ENCODE measurements around the gene SSTR3.

Gene SSTR3

DNA sequence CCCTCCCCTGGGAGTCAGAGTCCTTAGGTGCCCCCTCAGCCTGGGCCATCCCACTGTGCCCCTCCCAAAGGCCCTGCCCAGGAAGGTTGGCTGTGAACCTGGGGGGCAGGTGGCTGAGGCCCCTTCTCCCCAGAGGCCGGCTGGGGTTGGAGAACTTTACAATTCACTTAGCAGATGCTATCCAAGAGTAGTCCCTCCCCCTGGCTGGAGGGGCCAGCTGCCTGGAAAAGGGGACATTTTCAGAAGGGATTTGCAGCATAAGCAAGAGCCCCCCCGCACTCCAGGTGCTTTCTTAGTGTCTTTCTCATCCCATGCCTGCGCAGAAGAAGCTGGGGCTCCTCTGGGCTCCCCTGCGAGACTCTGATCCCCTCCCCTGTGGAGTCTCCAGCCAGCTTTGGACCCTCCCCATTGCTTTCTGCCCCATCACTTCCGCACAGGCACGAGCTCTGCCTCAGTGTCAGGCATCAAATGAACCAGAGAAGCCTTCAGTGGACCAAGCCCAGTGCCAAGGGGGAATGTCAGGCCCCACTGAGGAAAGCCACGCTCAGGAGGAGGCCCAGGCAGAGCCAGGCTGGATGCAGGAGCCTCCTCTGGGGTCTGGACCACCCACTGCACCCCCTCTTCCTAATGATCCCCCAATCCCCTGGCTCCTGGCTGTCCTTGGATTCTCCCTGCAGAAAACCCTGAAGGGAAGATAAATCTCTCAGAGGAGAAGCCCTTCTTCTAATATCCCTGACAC is 3.7 kb downstream of the SSTR3 start:
- H3K9me3 ChIP-seq (ENCODE audit: control insufficient read depth, insufficient read depth, low read length), result no peaks in the 10 kb centered on the region
- no peak for DNase-seq (ENCODE audit: low read depth, low spot score)
- H3K27me3 ChIP-seq (ENCODE audit: control insufficient read depth, insufficient read depth, low read length), result no peaks in the 10 kb centered on the region

DNA sequence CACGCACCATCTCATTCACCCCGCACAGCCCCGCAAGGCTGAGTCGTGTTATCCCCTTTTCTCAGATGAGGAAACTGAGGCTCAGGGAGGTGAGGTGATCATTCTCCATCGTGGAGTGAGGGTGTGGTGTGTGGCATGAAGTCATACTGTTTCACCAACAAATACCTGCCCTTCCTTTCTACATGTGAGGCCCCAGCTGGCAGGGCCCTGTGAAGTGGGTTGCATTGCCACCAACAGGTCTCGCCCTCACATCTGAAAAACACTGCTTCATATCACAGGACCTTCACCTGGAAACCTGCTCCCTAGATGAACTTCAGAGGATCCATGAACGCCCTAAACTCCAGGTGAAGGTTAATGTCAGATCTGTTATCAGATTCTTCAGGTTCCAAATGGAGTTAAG is 4.3 kb downstream of the SSTR3 start:
- Histone ChIP-seq H3K4me1 (ENCODE audit: control insufficient read depth, insufficient read depth, low read length) (peaks cover 3% of the 10 kb centered on the region; the same call in 1 of the 2 replicates), H3K36me3 (ENCODE audit: control insufficient read depth, insufficient read depth, low read length) (no peaks in the 10 kb centered on the region; the same call in 1 of the 2 replicates), H3K4me3 (ENCODE audit: low read length) (no peak overlapping the region), H3K9me3 (ENCODE audit: control insufficient read depth, insufficient read depth, low read length) (no peaks in the 10 kb centered on the region), H3K27me3 (ENCODE audit: control insufficient read depth, insufficient read depth, low read length) (no peaks in the 10 kb centered on the region), H3K27ac (ENCODE audit: low read length) (no peak overlapping the region)
- WGBS (ENCODE audit: insufficient coverage, insufficient read length), result no CpG with 5 or more reads among the region's 7 CpGs
- no peak for DNase-seq (ENCODE audit: low read depth, low spot score)

More for the DNA sequence above, 3.7 kb downstream of the SSTR3 start:
- Histone ChIP-seq H3K27ac (ENCODE audit: low read length) (no peak overlapping the region), H3K36me3 (ENCODE audit: control insufficient read depth, insufficient read depth, low read length) (no peaks in the 10 kb centered on the region; the same call in 1 of the 2 replicates), H3K4me3 (ENCODE audit: low read length) (no peak overlapping the region), H3K4me1 (ENCODE audit: control insufficient read depth, insufficient read depth, low read length) (peaks cover 3% of the 10 kb centered on the region; the same call in 1 of the 2 replicates)
- no CpG with 5 or more reads among the region's 7 CpGs for WGBS (ENCODE audit: insufficient coverage, insufficient read length)

DNA sequence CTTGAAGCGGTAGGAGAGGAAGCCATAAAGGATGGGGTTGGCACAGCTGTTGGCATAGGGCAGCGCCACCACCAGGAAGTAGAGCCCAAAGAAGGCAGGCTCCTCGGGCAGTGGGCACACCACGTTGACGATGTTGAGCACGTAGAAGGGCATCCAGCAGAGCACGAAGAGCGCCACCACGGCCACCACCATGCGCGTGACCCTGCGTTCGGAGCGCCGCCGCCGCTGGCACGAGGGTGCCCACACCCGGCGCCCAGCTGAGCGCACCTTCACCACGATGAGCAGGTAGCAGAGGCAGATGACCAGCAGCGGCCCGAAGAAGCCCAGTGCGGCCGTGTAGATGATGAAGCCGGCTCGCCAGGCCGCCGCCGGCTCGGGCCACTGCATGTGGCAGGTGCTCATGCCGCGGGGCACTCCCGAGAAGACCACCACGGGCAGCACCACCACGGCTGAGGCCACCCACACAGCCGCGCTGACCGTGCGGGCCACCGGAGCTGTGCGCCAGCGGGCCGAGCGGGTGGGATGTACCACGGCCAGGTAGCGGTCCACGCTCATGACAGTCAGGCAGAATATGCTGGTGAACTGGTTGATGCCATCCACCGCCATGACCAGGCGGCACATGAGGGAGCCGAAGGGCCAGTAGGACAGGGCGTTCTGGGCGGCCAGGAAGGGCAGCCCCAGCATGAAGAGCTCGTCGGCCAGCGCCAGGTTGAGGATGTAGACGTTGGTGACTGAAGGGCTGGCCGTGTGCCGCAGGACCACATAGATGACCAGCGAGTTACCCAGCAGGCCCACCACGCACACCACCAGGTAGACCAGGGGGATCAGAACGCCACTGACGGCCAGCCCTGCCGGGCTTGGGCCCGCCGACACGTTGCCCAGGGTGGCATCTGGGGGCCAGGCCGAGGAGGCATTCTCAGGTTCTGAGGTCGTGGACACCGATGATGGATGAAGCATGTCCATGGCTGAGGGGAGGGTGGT is 5.1 kb downstream of the SSTR3 start:
- H3K27ac ChIP-seq (ENCODE audit: low read length), result no peak overlapping the region
- WGBS (ENCODE audit: insufficient coverage, insufficient read length), result no CpG with 5 or more reads among the region's 71 CpGs
- no peaks in the 10 kb centered on the region; the same call in 1 of the 2 replicates for H3K36me3 ChIP-seq (ENCODE audit: control insufficient read depth, insufficient read depth, low read length)
- DNase-seq (ENCODE audit: low read depth, low spot score), result no peak
- no peaks in the 10 kb centered on the region; the same call in 1 of the 2 replicates for H3K4me1 ChIP-seq (ENCODE audit: control insufficient read depth, insufficient read depth, low read length)
- no peak overlapping the region for H3K4me3 ChIP-seq (ENCODE audit: low read length)
- H3K27me3 ChIP-seq (ENCODE audit: control insufficient read depth, insufficient read depth, low read length), result no peaks in the 10 kb centered on the region
- H3K9me3 ChIP-seq (ENCODE audit: control insufficient read depth, insufficient read depth, low read length), result no peaks in the 10 kb centered on the region

DNA sequence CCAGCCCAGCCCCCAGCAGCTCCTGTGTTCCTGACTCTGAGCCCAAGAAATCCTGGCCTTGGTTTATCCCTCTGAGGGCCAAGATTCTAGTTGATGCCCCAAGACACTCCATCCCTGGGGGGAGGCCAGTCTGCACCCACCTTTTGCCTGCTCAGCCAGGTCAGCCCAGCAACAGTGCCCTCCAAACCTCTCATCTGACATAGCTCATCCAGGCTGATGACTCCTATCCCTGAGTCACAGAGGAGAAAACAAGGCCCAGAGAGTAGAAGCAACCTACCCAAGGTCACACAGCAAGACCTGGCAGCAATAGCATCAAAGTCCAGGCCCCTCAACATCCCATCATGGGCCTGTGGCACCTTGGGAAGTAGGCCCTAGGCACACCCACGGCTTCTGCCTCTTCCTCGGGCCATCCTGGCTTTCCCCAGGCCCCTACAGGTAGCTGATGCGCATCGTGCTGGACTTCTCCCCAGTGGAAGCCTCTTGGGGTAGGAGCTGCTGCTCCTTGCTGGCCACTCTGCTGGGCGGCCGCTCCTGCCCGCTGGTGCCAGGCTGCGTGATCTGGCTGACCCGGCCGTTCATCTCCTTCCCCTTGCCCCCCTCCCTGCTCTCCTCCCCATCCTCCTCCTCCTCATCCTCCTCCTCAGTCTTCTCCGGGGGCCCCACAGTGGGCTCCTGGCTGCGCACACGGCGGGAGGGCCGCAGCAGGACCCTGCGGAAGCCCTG is 6.0 kb downstream of the SSTR3 start:
- H3K36me3 ChIP-seq (ENCODE audit: control insufficient read depth, insufficient read depth, low read length), result no peaks in the 10 kb centered on the region; the same call in 1 of the 2 replicates
- H3K4me1 ChIP-seq (ENCODE audit: control insufficient read depth, insufficient read depth, low read length), result no peaks in the 10 kb centered on the region; the same call in 1 of the 2 replicates
- WGBS (ENCODE audit: insufficient coverage, insufficient read length), result no CpG with 5 or more reads among the region's 16 CpGs
- H3K9me3 ChIP-seq (ENCODE audit: control insufficient read depth, insufficient read depth, low read length), result no peaks in the 10 kb centered on the region
- H3K27ac ChIP-seq (ENCODE audit: low read length), result no peak overlapping the region
- no peak for DNase-seq (ENCODE audit: low read depth, low spot score)
- H3K27me3 ChIP-seq (ENCODE audit: control insufficient read depth, insufficient read depth, low read length), result no peaks in the 10 kb centered on the region
- no peak overlapping the region for H3K4me3 ChIP-seq (ENCODE audit: low read length)

DNA sequence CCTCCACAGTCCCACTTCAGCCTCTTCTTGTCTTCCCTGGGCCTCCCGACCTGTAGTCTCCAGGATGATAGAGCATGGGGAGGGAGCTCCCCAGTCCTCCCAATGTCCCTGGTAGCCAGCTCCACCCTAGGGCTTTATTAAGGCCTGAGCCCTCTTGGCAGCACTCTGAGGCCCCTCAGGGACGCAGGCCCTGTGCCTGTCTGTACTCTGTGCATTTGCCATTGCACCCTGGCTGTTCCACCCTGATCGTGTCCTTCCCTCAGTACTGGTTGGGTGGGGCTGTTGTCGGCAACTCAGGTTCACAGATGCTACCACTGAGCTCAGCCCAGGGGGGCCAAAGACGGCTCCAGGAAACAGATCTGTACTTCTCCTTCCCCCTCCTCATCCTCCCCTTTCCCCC is 7.2 kb downstream of the SSTR3 start:
- Histone ChIP-seq H3K36me3 (ENCODE audit: control insufficient read depth, insufficient read depth, low read length) (no peaks in the 10 kb centered on the region; the same call in 1 of the 2 replicates), H3K9me3 (ENCODE audit: control insufficient read depth, insufficient read depth, low read length) (no peaks in the 10 kb centered on the region), H3K4me1 (ENCODE audit: control insufficient read depth, insufficient read depth, low read length) (no peaks in the 10 kb centered on the region), H3K4me3 (ENCODE audit: low read length) (no peak overlapping the region), H3K27ac (ENCODE audit: low read length) (no peak overlapping the region), H3K27me3 (ENCODE audit: control insufficient read depth, insufficient read depth, low read length) (no peaks in the 10 kb centered on the region)
- WGBS (ENCODE audit: insufficient coverage, insufficient read length), result no CpG with 5 or more reads among the region's 5 CpGs
- DNase-seq (ENCODE audit: low read depth, low spot score), result no peak

DNA sequence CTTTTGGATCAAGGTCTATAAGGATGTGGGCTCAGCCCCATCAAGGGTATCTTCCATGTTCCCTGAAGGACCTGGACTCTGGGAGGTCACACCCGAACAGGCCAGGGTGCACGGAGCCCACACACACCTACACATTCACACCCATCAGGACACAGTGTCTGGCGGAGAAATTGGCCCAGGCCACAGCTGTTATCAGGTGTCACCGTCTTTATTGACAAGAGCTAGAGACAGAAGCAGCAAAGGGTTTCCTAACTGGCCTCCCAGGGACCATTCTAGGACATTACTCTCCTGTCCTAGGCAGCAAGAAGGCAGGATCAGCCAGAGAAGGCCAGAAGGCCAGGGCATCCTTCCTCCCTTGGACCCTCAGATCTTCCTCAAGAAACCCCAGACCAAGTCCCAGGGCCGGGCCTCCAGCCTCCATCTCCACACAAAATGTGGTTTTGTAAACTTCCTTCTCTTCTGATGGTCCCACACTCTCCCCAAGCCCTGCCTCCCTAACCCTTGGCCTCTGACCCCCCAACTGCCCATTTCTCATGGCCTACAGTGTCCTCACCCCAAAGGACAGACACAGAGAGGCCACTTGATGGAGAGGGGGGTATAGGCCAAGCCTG is 8.1 kb downstream of the SSTR3 start:
- Histone ChIP-seq H3K36me3 (ENCODE audit: control insufficient read depth, insufficient read depth, low read length) (no peaks in the 10 kb centered on the region; the same call in 1 of the 2 replicates), H3K27me3 (ENCODE audit: control insufficient read depth, insufficient read depth, low read length) (no peaks in the 10 kb centered on the region), H3K4me1 (ENCODE audit: control insufficient read depth, insufficient read depth, low read length) (0 out of 2 replicates have a peak, but pooled peaks cover 2% of the 10 kb centered on the region), H3K27ac (ENCODE audit: low read length) (no peak overlapping the region), H3K4me3 (ENCODE audit: low read length) (no peak overlapping the region), H3K9me3 (ENCODE audit: control insufficient read depth, insufficient read depth, low read length) (no peaks in the 10 kb centered on the region)
- WGBS (ENCODE audit: insufficient coverage, insufficient read length), result no CpG with 5 or more reads among the region's 5 CpGs
- no peak for DNase-seq (ENCODE audit: low read depth, low spot score)

DNA sequence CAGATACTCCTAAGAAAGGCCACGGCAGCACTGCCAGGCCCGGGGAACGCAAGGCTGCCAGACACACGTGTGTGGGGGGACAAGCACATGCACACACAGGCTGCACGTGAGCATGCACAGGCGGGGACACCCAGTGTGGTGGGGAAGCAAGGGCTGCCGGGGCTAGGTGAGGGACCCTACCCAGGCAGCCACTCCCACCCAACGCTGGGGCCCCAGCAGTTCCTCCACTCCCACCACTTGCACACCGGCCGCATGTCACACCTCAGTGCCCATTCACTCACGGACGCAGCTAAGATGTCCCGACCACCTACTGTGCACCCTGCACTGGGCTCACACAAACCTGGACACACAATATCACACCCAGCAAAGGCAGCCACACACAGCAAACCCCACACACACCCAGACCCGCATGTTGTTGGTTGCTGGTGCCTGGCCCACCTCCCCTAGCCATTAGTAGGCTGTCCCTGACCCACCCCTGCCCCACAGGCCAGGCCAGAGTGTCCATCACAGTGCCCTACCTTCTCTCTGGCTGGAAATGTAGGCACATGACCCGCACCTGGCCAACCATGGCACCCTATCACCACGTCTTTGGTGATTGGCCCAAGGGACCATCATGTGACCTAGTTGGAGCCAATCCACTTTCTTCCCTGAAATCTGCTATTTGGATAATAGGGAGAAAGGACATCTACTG is 8.8 kb downstream of the SSTR3 start:
- no peak overlapping the region for H3K4me3 ChIP-seq (ENCODE audit: low read length)
- H3K9me3 ChIP-seq (ENCODE audit: control insufficient read depth, insufficient read depth, low read length), result no peaks in the 10 kb centered on the region
- no peak overlapping the region for H3K27ac ChIP-seq (ENCODE audit: low read length)
- WGBS (ENCODE audit: insufficient coverage, insufficient read length), result no CpG with 5 or more reads among the region's 16 CpGs
- H3K27me3 ChIP-seq (ENCODE audit: control insufficient read depth, insufficient read depth, low read length), result no peaks in the 10 kb centered on the region
- H3K36me3 ChIP-seq (ENCODE audit: control insufficient read depth, insufficient read depth, low read length), result no peaks in the 10 kb centered on the region; the same call in 1 of the 2 replicates
- DNase-seq (ENCODE audit: low read depth, low spot score), result no peak
- 0 out of 2 replicates have a peak, but pooled peaks cover 2% of the 10 kb centered on the region for H3K4me1 ChIP-seq (ENCODE audit: control insufficient read depth, insufficient read depth, low read length)

DNA sequence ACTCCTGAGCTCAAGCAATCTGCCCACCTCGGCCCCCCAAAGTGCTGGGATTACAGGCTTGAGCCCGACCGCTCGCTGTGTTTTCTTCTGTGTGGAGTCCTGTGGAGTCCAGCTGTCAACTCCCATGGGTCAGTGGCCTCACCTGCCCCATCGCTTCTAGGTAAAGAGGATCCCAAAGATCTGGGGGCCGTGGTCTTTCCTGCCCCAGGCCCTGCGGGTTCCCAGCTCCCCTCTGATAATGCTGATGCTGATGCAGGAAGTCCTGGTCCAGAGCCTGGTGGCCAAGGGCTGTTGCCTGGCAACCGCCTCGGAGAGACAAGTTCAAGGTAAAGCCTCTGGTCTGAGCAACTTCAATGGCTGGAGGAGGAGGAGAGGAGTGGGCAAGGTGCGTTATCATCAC is 9.6 kb downstream of the SSTR3 start:
- Histone ChIP-seq H3K27ac (ENCODE audit: low read length) (no peak overlapping the region), H3K36me3 (ENCODE audit: control insufficient read depth, insufficient read depth, low read length) (no peaks in the 10 kb centered on the region; the same call in 1 of the 2 replicates), H3K4me1 (ENCODE audit: control insufficient read depth, insufficient read depth, low read length) (0 out of 2 replicates have a peak, but pooled peaks cover 3% of the 10 kb centered on the region), H3K27me3 (ENCODE audit: control insufficient read depth, insufficient read depth, low read length) (no peaks in the 10 kb centered on the region), H3K4me3 (ENCODE audit: low read length) (no peak overlapping the region), H3K9me3 (ENCODE audit: control insufficient read depth, insufficient read depth, low read length) (no peaks in the 10 kb centered on the region)
- WGBS (ENCODE audit: insufficient coverage, insufficient read length), result no CpG with 5 or more reads among the region's 10 CpGs
- DNase-seq (ENCODE audit: low read depth, low spot score), result no peak

DNA sequence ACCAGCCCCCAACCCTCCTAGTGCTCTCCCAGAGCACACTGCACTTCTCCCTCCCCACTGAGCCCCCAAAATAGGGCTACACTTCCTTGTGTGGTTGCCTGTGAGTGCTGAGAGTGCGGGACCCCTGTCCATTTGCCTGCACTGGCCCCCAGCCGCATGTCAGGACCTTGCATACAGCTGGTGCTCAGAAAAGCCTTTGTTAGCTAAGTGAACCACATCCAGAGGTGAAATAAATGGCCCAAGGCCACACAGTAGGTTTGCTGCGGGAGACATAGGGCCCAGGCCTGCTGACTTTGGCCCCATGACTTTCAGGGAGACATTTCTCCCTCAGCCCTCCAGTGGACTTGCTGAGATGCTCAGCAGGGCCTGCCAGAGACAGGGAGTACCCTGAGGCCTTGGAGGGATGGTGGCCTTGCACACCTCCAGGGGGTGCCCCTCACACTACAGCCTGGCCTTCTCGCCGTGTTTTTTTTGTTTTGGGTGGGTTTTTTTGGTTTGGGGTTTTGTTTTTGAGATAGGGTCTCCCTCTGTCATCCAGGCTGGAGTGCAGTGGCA is 10.2 kb downstream of the SSTR3 start:
- no peak overlapping the region for H3K4me3 ChIP-seq (ENCODE audit: low read length)
- WGBS (ENCODE audit: insufficient coverage, insufficient read length), result no CpG with 5 or more reads among the region's 5 CpGs
- no peaks in the 10 kb centered on the region; the same call in 1 of the 2 replicates for H3K36me3 ChIP-seq (ENCODE audit: control insufficient read depth, insufficient read depth, low read length)
- no peaks in the 10 kb centered on the region for H3K9me3 ChIP-seq (ENCODE audit: control insufficient read depth, insufficient read depth, low read length)
- H3K27me3 ChIP-seq (ENCODE audit: control insufficient read depth, insufficient read depth, low read length), result no peaks in the 10 kb centered on the region
- 0 out of 2 replicates have a peak, but pooled peaks cover 3% of the 10 kb centered on the region for H3K4me1 ChIP-seq (ENCODE audit: control insufficient read depth, insufficient read depth, low read length)
- no peak overlapping the region for H3K27ac ChIP-seq (ENCODE audit: low read length)
- DNase-seq (ENCODE audit: low read depth, low spot score), result no peak
